Measurements from ENCODE around the gene SEBOX.

GRCh38 chr17:28384281-28385036 lies 19.5 kb upstream of the SEBOX start:
- no peak for TF ChIP-seq YY1 (IDR thresholded peaks at IDR 0.05; ENCODE audit: insufficient read depth, insufficient read length)
- no peak for TF ChIP-seq ZNF274 (IDR thresholded peaks at IDR 0.05; ENCODE audit: low read depth, low read length)

Measured in NT2/D1 (cell line).